HUES64 (cell line): ENCODE measurements around the gene RNF222.

Source experiments
- H3K27ac ChIP-seq: 2 replicates; pipeline ENCODE4 v1.7.0; 2013; ENCODE audit warnings: low read depth, low read length, inconsistent platforms
- H3K27me3 ChIP-seq: 2 replicates; pipeline ENCODE4 v1.6.1; 2013; ENCODE audit warnings: mild to moderate bottlenecking, low read length; ENCODE audit not compliant: insufficient read depth
- H3K36me3 ChIP-seq: 2 replicates; pipeline ENCODE4 v1.6.1; 2013; ENCODE audit warnings: mild to moderate bottlenecking, low read length; ENCODE audit not compliant: insufficient read depth
- H3K4me1 ChIP-seq: 2 replicates; pipeline ENCODE4 v1.6.1; 2013; ENCODE audit warnings: mild to moderate bottlenecking, low read length, moderate library complexity; ENCODE audit not compliant: insufficient read depth
- H3K4me3 ChIP-seq: 2 replicates; pipeline ENCODE4 v1.5.1; 2013; ENCODE audit warnings: mild to moderate bottlenecking, low read length, moderate library complexity
- H3K9ac ChIP-seq: 2 replicates; pipeline ENCODE4 v1.6.1; 2013; ENCODE audit warnings: mild to moderate bottlenecking, low read depth, low read length
- H3K9me3 ChIP-seq: 2 replicates; pipeline ENCODE4 v1.6.1; 2013; ENCODE audit warnings: low read depth, low read length; ENCODE audit not compliant: insufficient read depth
- WGBS: fragments of 150-250, 120-280 bp; methylation state at CpG from one replicate; pipeline ENCODE4 v1.1.7; 2013; ENCODE audit warnings: missing lambda C conversion rate; 5-methylcytosine and 5-hydroxymethylcytosine counted together

Gene RNF222

GRCh38 chr17:8392674-8393469, 4.8 kb downstream of the RNF222 start:
- peaks cover 2% of the 10 kb centered on the region; the same call in 1 of the 2 replicates for H3K27me3 ChIP-seq
- H3K27ac ChIP-seq = no peak overlapping the region
- 0 out of 2 replicates have a peak, but pooled peaks cover 4% of the 10 kb centered on the region for H3K4me1 ChIP-seq
- H3K36me3 ChIP-seq = no peaks in the 10 kb centered on the region
- no peaks in the 10 kb centered on the region for H3K9me3 ChIP-seq
- WGBS = 92% methylated on average over 46 of the region's 46 CpGs
- H3K4me3 ChIP-seq = no peak overlapping the region
- no peak overlapping the region for H3K9ac ChIP-seq

- Histone ChIP-seq H3K9me3 (no peaks in the 10 kb centered on the region), H3K9ac (no peak overlapping the region), H3K4me1 (0 out of 2 replicates have a peak, but pooled peaks cover 4% of the 10 kb centered on the region), H3K4me3 (no peak overlapping the region), H3K27ac (no peak overlapping the region), H3K36me3 (no peaks in the 10 kb centered on the region), H3K27me3 (peaks cover 2% of the 10 kb centered on the region; the same call in 1 of the 2 replicates)
- 84% methylated on average over 18 of the region's 18 CpGs for WGBS
Observed at GRCh38 chr17:8392274-8392673, 5.4 kb downstream of the RNF222 start.

- no peaks in the 10 kb centered on the region for H3K9me3 ChIP-seq
- 0 out of 2 replicates have a peak, but pooled peaks cover 4% of the 10 kb centered on the region for H3K4me1 ChIP-seq
- peaks cover 2% of the 10 kb centered on the region; the same call in 1 of the 2 replicates for H3K27me3 ChIP-seq
- H3K9ac ChIP-seq = no peak overlapping the region
- WGBS = 67% methylated on average over 9 of the region's 9 CpGs
- no peak overlapping the region for H3K27ac ChIP-seq
- H3K36me3 ChIP-seq = no peaks in the 10 kb centered on the region
- no peak overlapping the region for H3K4me3 ChIP-seq
Observed at GRCh38 chr17:8391711-8392110, 5.9 kb downstream of the RNF222 start.

- 87% methylated on average over 7 of the region's 7 CpGs for WGBS
- H3K4me1 ChIP-seq = peaks cover 10% of the 10 kb centered on the region; the same call in 1 of the 2 replicates
- no peaks in the 10 kb centered on the region for H3K9me3 ChIP-seq
- no peaks in the 10 kb centered on the region for H3K36me3 ChIP-seq
- no peaks in the 10 kb centered on the region for H3K27me3 ChIP-seq
- H3K9ac ChIP-seq = no peak overlapping the region
- no peak overlapping the region for H3K4me3 ChIP-seq
- H3K27ac ChIP-seq = no peak overlapping the region
Observed at GRCh38 chr17:8387914-8388651, 9.5 kb downstream of the RNF222 start.

- 80% methylated on average over 6 of the region's 6 CpGs for WGBS
- H3K9me3 ChIP-seq = no peaks in the 10 kb centered on the region
- H3K9ac ChIP-seq = no peak overlapping the region
- H3K27me3 ChIP-seq = no peaks in the 10 kb centered on the region
- no peak overlapping the region for H3K27ac ChIP-seq
- H3K36me3 ChIP-seq = peaks cover 7% of the 10 kb centered on the region
- H3K4me3 ChIP-seq = no peak overlapping the region
- peaks cover 8% of the 10 kb centered on the region; the same call in 1 of the 2 replicates for H3K4me1 ChIP-seq
Observed at GRCh38 chr17:8386841-8387240, 10.8 kb downstream of the RNF222 start.

GRCh38 chr17:8384801-8385378, 12.7 kb downstream of the RNF222 start:
- H3K9me3 ChIP-seq = no peaks in the 10 kb centered on the region
- peaks cover 26% of the 10 kb centered on the region for H3K36me3 ChIP-seq
- WGBS = 71% methylated on average over 12 of the region's 12 CpGs
- H3K27ac ChIP-seq = peak overlapping the region; percentile 59
- no peaks in the 10 kb centered on the region for H3K27me3 ChIP-seq
- peak overlapping the region; percentile 12; the same call in 1 of the 2 replicates for H3K9ac ChIP-seq
- H3K4me1 ChIP-seq = peaks cover 18% of the 10 kb centered on the region; the same call in 1 of the 2 replicates
- peak overlapping the region; percentile 91; the same call in 1 of the 2 replicates for H3K4me3 ChIP-seq

- peak within 1 kb of the TSS; percentile 91 for H3K4me3 ChIP-seq
- no peaks in the 10 kb centered on the region for H3K9me3 ChIP-seq
- H3K9ac ChIP-seq = peak within 1 kb of the TSS; percentile 99
- H3K27ac ChIP-seq = peak within 1 kb of the TSS; percentile 93
- 1% methylated on average over 55 of the region's 55 CpGs for WGBS
- no peaks in the 10 kb centered on the region for H3K27me3 ChIP-seq
- H3K4me1 ChIP-seq = peaks cover 18% of the 10 kb centered on the region; the same call in 1 of the 2 replicates
- peaks cover 42% of the 10 kb centered on the region for H3K36me3 ChIP-seq
Observed at GRCh38 chr17:8383143-8383822, 14.3 kb downstream of the RNF222 start, which contains the start of gene RPL26. Gene RPL26 (minus strand): TSS chr17:8383193. CDS start chr17:8382310, 883 bp downstream.

GRCh38 chr17:8382880-8383142, 14.8 kb downstream of the RNF222 start:
- Histone ChIP-seq H3K4me1 (peaks cover 18% of the 10 kb centered on the region; the same call in 1 of the 2 replicates), H3K36me3 (peaks cover 47% of the 10 kb centered on the region), H3K27me3 (no peaks in the 10 kb centered on the region), H3K4me3 (peak overlapping the region; percentile 91), H3K9ac (peak overlapping the region; percentile 99), H3K9me3 (no peaks in the 10 kb centered on the region), H3K27ac (peak overlapping the region; percentile 83)
- under 1% methylated on average over 15 of the region's 15 CpGs for WGBS

- no peaks in the 10 kb centered on the region for H3K27me3 ChIP-seq
- no peaks in the 10 kb centered on the region for H3K9me3 ChIP-seq
- H3K4me3 ChIP-seq = peak overlapping the region; percentile 91
- 13% methylated on average over 26 of the region's 27 CpGs for WGBS
- peaks cover 53% of the 10 kb centered on the region for H3K36me3 ChIP-seq
- H3K9ac ChIP-seq = peak overlapping the region; percentile 99
- peak overlapping the region; percentile 83 for H3K27ac ChIP-seq
- peaks cover 18% of the 10 kb centered on the region; the same call in 1 of the 2 replicates for H3K4me1 ChIP-seq
Observed at GRCh38 chr17:8382052-8382879, 15.4 kb downstream of the RNF222 start.

GRCh38 chr17:8380049-8380448, 17.6 kb downstream of the RNF222 start:
- Histone ChIP-seq H3K27me3 (no peaks in the 10 kb centered on the region), H3K27ac (peak overlapping the region; percentile 9; the same call in 1 of the 2 replicates), H3K9ac (peak overlapping the region; percentile 99), H3K4me3 (peak overlapping the region; percentile 91; the same call in 1 of the 2 replicates), H3K36me3 (peaks cover 58% of the 10 kb centered on the region), H3K9me3 (no peaks in the 10 kb centered on the region), H3K4me1 (peaks cover 22% of the 10 kb centered on the region; the same call in 1 of the 2 replicates)
- 94% methylated on average over 3 of the region's 3 CpGs for WGBS
